ENCODE data around the gene GRM7. TPM values are rescaled to one million over a fixed set of nuclear protein-coding genes. Genes with fewer than 3 reads are reported as not detected.

GRM7 gene
- total RNA-seq, 4 donors from 2014 or later: 0.39 TPM; not detected in 3

- Histone ChIP-seq H3K4me3 (no peak overlapping the region), H3K4me1 (no peaks in the 10 kb centered on the region), H3K27me3 (no peaks in the 10 kb centered on the region), H3K36me3 (no peaks in the 10 kb centered on the region), H3K27ac (replicated peaks in 1 of 4) (no peak overlapping the region), H3K9me3 (no peaks in the 10 kb centered on the region)
- 88% methylated on average over 1 of the region's 1 CpG for WGBS
- DNase-seq (ENCODE audit: extremely low spot score): no peak
- intact Hi-C loops (cut with DNase I): no loop called here
- TF ChIP-seq POLR2A (IDR thresholded peaks at IDR 0.05; ENCODE audit: low read depth): no peak
- TF ChIP-seq CTCF (IDR thresholded peaks at IDR 0.05): no peak
- no peak for TF ChIP-seq EP300 (IDR thresholded peaks at IDR 0.05)
- no peak for TF ChIP-seq POLR2AphosphoS5 (IDR thresholded peaks at IDR 0.05)
Measured at GRCh38 chr3:7577513-7577912, 716.6 kb downstream of the GRM7 start.

DNA sequence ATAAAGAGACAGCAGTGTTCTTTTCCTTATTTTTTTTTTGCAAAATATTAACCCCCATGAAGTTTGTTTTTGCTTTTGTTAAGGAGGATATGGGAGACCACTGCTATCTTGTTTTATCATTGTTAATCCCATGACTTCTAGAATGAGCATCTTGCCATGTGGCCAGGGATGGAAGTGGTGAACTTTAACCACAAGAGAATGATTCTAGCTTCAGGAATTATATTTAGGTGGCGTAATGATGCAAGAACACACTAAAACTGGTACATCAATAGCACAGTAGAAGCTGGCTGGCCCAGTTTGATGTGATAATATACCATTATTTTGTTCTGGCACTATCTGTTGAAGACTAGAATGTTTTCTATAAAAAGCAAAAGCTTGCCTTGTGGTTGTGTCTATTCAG is 720.9 kb downstream of the GRM7 start:
- Histone ChIP-seq H3K27me3 (no peaks in the 10 kb centered on the region), H3K9me3 (no peaks in the 10 kb centered on the region), H3K4me1 (no peaks in the 10 kb centered on the region), H3K27ac (replicated peaks in 1 of 4) (no peak overlapping the region), H3K4me3 (no peak overlapping the region), H3K36me3 (no peaks in the 10 kb centered on the region)
- 83% methylated on average over 1 of the region's 1 CpG for WGBS
- no peak for DNase-seq (ENCODE audit: extremely low spot score)
- TF ChIP-seq EP300 (IDR thresholded peaks at IDR 0.05) (no peak), CTCF (IDR thresholded peaks at IDR 0.05) (no peak), POLR2AphosphoS5 (IDR thresholded peaks at IDR 0.05) (no peak), POLR2A (IDR thresholded peaks at IDR 0.05; ENCODE audit: low read depth) (no peak)
- intact Hi-C loops (cut with DNase I): no loop called here

DNA sequence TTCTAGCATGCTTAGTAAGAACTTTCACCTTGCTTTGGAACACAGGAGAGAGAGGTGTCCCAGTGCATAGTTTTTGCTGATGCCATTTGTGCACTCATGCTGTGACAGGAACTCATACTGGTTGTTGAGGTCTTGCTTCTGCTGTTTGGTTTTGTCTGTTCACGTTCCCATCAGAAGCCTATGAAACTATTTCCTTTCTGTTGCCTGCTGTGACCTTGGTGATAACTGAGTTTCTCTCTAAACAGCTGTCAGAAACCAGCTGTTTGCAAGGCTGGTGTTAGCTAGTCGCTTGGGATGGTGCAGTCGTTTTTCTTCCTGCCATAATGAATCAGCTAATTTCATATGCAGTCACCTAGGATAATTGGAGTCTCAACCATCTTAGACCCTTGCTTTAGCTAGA is 724.1 kb downstream of the GRM7 start:
- no peak overlapping the region for H3K27ac ChIP-seq (replicated peaks in 1 of 4)
- H3K36me3 ChIP-seq: no peaks in the 10 kb centered on the region
- intact Hi-C loops (cut with DNase I): no loop called here
- 34% methylated on average over 3 of the region's 3 CpGs for WGBS
- H3K9me3 ChIP-seq: no peaks in the 10 kb centered on the region
- TF ChIP-seq EP300 (IDR thresholded peaks at IDR 0.05): no peak
- TF ChIP-seq POLR2AphosphoS5 (IDR thresholded peaks at IDR 0.05): no peak
- TF ChIP-seq CTCF (IDR thresholded peaks at IDR 0.05): no peak
- no peak for TF ChIP-seq POLR2A (IDR thresholded peaks at IDR 0.05; ENCODE audit: low read depth)
- H3K4me1 ChIP-seq: no peaks in the 10 kb centered on the region
- DNase-seq (ENCODE audit: extremely low spot score): no peak
- H3K27me3 ChIP-seq: no peaks in the 10 kb centered on the region
- H3K4me3 ChIP-seq: no peak overlapping the region

- no peak for DNase-seq (ENCODE audit: extremely low spot score)
- no peak overlapping the region for H3K4me3 ChIP-seq
- no peak overlapping the region for H3K27ac ChIP-seq (replicated peaks in 1 of 4)
- intact Hi-C loops (cut with DNase I): no loop called here
- TF ChIP-seq POLR2AphosphoS5 (IDR thresholded peaks at IDR 0.05) (no peak), POLR2A (IDR thresholded peaks at IDR 0.05; ENCODE audit: low read depth) (no peak), CTCF (IDR thresholded peaks at IDR 0.05) (no peak), EP300 (IDR thresholded peaks at IDR 0.05) (no peak)
- H3K9me3 ChIP-seq: no peaks in the 10 kb centered on the region
- H3K27me3 ChIP-seq: no peaks in the 10 kb centered on the region
- H3K36me3 ChIP-seq: no peaks in the 10 kb centered on the region
- no peaks in the 10 kb centered on the region for H3K4me1 ChIP-seq
- 95% methylated on average over 4 of the region's 4 CpGs for WGBS
Measured at GRCh38 chr3:7588236-7588635, 727.3 kb downstream of the GRM7 start.

DNA sequence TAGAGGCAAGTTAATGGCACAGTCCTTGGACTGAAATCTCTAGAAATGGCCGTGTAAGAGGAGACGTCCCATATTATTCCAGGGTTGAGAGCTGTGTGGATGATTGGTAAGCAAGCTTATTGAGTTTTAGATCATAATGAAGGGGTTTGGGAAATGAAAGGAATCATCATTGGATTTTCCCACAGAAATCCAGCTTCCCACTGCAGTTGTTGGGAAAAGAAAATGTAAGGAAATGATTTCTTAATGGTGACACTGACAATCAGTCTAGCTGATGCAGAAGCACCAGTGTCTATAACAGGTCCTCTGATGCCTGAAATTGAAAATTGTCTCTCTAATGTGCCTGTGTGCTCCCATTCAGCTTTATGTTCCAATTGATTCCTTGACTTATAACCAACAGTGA is 728.6 kb downstream of the GRM7 start:
- Histone ChIP-seq H3K4me3 (no peak overlapping the region), H3K27ac (replicated peaks in 1 of 4) (no peak overlapping the region), H3K27me3 (no peaks in the 10 kb centered on the region), H3K36me3 (no peaks in the 10 kb centered on the region), H3K4me1 (no peaks in the 10 kb centered on the region), H3K9me3 (no peaks in the 10 kb centered on the region)
- DNase-seq (ENCODE audit: extremely low spot score): no peak
- TF ChIP-seq EP300 (IDR thresholded peaks at IDR 0.05) (no peak), POLR2A (IDR thresholded peaks at IDR 0.05; ENCODE audit: low read depth) (no peak), CTCF (IDR thresholded peaks at IDR 0.05) (no peak), POLR2AphosphoS5 (IDR thresholded peaks at IDR 0.05) (no peak)
- WGBS: 82% methylated on average over 2 of the region's 2 CpGs
- intact Hi-C loops (cut with DNase I): no loop called here

Measured in esophagus muscularis mucosa (tissue), 4 donors.